Tibial artery (tissue), 4 donors: ENCODE data around the gene FRY.

ENCODE experiments used
- DNase-seq, 2 donors: peaks; one replicate each; pipeline ENCODE4 v3.0.0-alpha.2; 2019
- H3K27ac ChIP-seq, 2 donors: fragments of 200-600 bp; sonication (generic) in 1 of 2; 1 replicate in 1 of 2; 2 replicates in 1 of 2; pipeline ENCODE4 v1.5.1; 2018 to 2019; ENCODE audit warnings: mild to moderate bottlenecking in 1 of 2
- H3K27me3 ChIP-seq, 2 donors: fragments of 200-600 bp; sonication (generic) in 1 of 2; one replicate each; pipeline versions ENCODE4 v1.5.1 to v1.6.0; 2016 to 2019
- H3K36me3 ChIP-seq, 3 donors: fragments of 200-600 bp; sonication (generic) in 2 of 3; one replicate each; pipeline ENCODE4 v1.5.1; 2016 to 2019; ENCODE audit warnings: mild to moderate bottlenecking in 2 of 3
- H3K4me1 ChIP-seq, 4 donors: fragments of 200-600 bp; sonication (generic) in 2 of 4; 1 replicate in 3 of 4; 2 replicates in 1 of 4; pipeline ENCODE4 v1.5.1; 2016 to 2019
- H3K4me3 ChIP-seq, 2 donors: fragments of 200-600 bp; sonication (generic) in 1 of 2; 1 replicate in 1 of 2; 2 replicates in 1 of 2; pipeline ENCODE4 v1.5.1; 2018 to 2019; ENCODE audit warnings: mild to moderate bottlenecking in 2 of 2
- H3K9me3 ChIP-seq, 3 donors: fragments of 200-600 bp; sonication (generic) in 1 of 3; one replicate each; pipeline ENCODE4 v1.5.1; 2016 to 2019
- intact Hi-C: fragments of 100-400 bp; cut with DNase I; formaldehyde crosslinking; loops from one replicate; pipeline ENCODE4 v1.15.0; 2023; ENCODE audit warnings: low total_unique reads
- TF ChIP-seq, protein P1 (sequence below), 2 experiments: fragments of 200-600 bp in 1 of 2; fragments of 450-650 bp in 1 of 2; IDR thresholded peaks; one replicate each; pipeline ENCODE4 v1.5.1; 2017 to 2019; ENCODE audit warnings: antibody characterized with exemption in 2 of 2, mild to moderate bottlenecking in 1 of 2, moderate library complexity in 1 of 2

FRY gene

DNA sequence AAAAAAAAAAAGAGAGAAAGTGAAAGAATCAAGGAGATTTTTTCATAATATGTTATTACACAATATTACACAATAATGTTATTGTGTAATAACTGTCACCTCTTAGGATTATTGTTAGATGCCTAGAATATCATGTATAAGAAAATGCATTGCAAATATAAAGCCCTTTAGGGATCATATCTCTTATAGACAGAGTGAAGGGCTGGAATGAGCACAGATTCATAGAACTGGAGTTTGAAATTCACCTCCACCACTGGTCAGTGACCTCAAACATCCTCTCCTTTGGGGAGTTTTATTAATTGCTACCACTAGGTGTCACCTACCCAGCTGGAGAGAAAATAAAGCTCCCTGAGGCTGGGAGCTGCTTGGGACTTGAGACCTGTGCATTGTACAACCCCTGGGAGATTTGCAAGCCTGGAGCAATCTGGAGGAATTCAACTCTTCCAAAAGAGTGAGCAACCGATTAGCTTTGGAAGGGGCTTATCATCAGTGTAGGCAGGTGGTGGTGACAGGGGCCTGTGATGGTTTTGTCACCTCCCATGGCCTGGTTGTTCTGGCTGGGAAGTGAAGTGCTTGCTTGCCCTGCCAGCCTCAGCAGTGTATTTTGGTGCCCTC lies 30.3 kb upstream of the FRY start:
- Histone ChIP-seq H3K9me3 (no peaks in the 10 kb centered on the region), H3K36me3 (no peaks in the 10 kb centered on the region), H3K4me3 (no peak overlapping the region), H3K4me1 (peaks cover 0 to 46% (median 5%) of the 10 kb centered on the region in 4 donors), H3K27me3 (no peaks in the 10 kb centered on the region), H3K27ac (no peak overlapping the region)
- DNase-seq, result no peak
- TF ChIP-seq, protein P1, sequence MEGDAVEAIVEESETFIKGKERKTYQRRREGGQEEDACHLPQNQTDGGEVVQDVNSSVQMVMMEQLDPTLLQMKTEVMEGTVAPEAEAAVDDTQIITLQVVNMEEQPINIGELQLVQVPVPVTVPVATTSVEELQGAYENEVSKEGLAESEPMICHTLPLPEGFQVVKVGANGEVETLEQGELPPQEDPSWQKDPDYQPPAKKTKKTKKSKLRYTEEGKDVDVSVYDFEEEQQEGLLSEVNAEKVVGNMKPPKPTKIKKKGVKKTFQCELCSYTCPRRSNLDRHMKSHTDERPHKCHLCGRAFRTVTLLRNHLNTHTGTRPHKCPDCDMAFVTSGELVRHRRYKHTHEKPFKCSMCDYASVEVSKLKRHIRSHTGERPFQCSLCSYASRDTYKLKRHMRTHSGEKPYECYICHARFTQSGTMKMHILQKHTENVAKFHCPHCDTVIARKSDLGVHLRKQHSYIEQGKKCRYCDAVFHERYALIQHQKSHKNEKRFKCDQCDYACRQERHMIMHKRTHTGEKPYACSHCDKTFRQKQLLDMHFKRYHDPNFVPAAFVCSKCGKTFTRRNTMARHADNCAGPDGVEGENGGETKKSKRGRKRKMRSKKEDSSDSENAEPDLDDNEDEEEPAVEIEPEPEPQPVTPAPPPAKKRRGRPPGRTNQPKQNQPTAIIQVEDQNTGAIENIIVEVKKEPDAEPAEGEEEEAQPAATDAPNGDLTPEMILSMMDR (IDR thresholded peaks at IDR 0.05), result peak; percentile 43 to 60
- intact Hi-C loops, result no loop called here

DNA sequence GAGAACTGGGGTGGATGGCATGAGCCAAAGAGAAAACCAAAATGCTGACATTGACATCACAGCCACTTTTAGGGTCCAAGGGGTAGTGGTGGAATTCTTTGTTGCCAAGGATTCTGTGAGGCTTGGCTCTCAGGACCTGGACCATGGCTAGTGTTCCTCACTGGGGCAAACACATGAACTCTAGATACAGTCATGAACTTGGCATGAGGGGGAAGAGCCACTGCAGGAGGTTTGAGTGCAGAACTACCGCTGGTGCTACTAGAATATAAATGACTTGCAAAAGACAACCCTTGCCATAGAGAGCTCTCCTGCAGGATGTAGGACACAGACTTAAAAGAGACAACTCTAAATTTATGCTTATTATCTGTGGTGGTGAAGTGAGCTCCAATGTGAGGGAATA lies 29.8 kb upstream of the FRY start:
- intact Hi-C loops, result no loop called here
- TF ChIP-seq, protein P1 (IDR thresholded peaks at IDR 0.05), result no peak
- Histone ChIP-seq H3K9me3 (no peaks in the 10 kb centered on the region), H3K4me3 (no peak overlapping the region), H3K4me1 (peaks cover 0 to 44% (median 5%) of the 10 kb centered on the region in 4 donors), H3K27ac (no peak overlapping the region), H3K36me3 (no peaks in the 10 kb centered on the region), H3K27me3 (no peaks in the 10 kb centered on the region)
- DNase-seq, result no peak

DNA sequence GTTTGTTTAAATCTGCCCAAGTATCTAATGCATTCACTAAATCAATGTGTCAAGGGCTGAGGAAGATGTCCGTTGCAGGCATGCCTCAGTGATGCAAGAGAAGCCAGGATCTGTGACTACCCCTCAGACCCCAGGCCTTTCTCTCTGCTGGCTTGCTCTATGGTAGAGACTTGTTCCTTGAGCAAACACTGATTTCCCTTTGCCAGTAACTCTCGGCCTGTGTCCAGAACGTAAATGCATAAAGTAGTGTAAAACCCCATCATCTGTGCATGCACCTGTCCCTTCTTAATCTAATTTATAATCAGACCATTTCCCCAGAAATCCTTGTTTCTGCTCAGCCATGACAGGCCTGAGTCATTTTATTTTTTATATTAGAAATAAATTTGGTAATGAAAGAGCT lies 28.7 kb upstream of the FRY start:
- Histone ChIP-seq H3K36me3 (no peaks in the 10 kb centered on the region), H3K4me1 (peaks cover 0 to 36% (median 5%) of the 10 kb centered on the region in 4 donors), H3K9me3 (no peaks in the 10 kb centered on the region), H3K4me3 (no peak overlapping the region), H3K27ac (no peak overlapping the region), H3K27me3 (no peaks in the 10 kb centered on the region)
- DNase-seq, result no peak
- intact Hi-C loops, result no loop called here
- TF ChIP-seq, protein P1 (IDR thresholded peaks at IDR 0.05), result no peak

DNA sequence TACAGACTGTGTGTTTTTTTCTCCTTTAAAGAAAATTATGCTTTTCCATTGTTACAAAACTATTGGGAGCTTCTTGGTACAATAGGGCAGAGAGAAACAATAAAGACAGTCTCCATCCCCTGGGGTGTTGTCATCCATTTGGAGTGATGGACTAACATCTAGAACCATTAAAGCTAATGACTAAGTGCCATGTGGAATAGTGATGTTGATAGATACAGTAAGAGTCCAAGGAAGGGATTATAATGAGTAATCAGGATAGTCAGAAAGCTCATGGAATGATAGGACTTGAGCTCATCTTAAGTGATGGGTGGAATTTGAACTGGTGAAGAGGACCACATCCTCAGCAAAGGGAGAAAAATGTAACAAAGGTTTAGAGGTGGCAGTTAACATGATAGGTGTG lies 24.1 kb upstream of the FRY start:
- peaks cover 0 to 37% (median 6%) of the 10 kb centered on the region in 4 donors for H3K4me1 ChIP-seq
- DNase-seq, result no peak
- no peaks in the 10 kb centered on the region for H3K27me3 ChIP-seq
- H3K9me3 ChIP-seq, result no peaks in the 10 kb centered on the region
- TF ChIP-seq, protein P1 (IDR thresholded peaks at IDR 0.05), result no peak
- no peak overlapping the region for H3K4me3 ChIP-seq
- no peak overlapping the region for H3K27ac ChIP-seq
- no peaks in the 10 kb centered on the region for H3K36me3 ChIP-seq
- intact Hi-C loops, result no loop called here

DNA sequence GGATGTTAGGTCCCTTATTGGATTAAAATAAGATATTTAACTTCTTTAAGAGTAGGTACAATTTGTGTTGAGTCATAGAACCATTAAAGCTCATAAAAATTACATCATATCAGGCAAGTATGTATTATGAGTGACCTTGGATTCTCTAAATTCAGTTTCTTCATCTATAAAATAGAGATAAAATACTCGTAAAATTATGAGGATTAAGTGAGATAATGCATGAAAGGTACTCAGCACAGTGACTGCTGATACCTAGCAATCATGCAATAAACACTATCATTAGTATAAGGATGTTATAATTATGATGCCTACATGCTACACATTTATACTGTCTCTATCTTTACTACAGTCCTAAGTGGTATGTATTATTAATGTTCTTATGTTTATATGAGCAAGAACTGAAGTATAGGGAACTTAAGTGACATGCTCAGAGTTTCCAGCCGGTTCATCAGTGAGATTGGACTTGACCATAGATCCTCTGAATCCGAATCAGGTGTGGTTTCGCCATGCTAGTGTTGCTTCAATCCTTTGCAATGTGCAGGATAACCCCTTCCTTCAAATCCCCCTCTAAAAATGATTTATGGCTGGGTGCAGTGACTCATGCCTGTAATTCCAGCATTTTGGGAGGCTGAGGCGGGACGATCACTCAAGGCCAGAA lies 22.9 kb upstream of the FRY start:
- Histone ChIP-seq H3K27me3 (no peaks in the 10 kb centered on the region), H3K9me3 (no peaks in the 10 kb centered on the region), H3K4me1 (peaks cover 0 to 37% (median 6%) of the 10 kb centered on the region in 4 donors), H3K36me3 (no peaks in the 10 kb centered on the region), H3K27ac (peak overlapping the region in 1 of 2 donors; percentile 4), H3K4me3 (no peak overlapping the region)
- intact Hi-C loops, result no loop called here
- no peak for DNase-seq
- TF ChIP-seq, protein P1 (IDR thresholded peaks at IDR 0.05), result no peak
